H1 (cell line): ENCODE data around the gene PRKN. TPM values are rescaled to one million over a fixed set of nuclear protein-coding genes. Genes with fewer than 3 reads are reported as not detected.

Experiments used
- CTCF ChIA-PET: fragments of 300-600 bp; sonication (Branson Sonifier 250); formaldehyde crosslinking; loops from one replicate; lab custom pipeline; 2021; ENCODE audit not compliant: partially characterized antibody; lab: Charles Lee
- POLR2A ChIA-PET: fragments of 300-600 bp; sonication (Branson Sonifier 250); formaldehyde crosslinking; loops from one replicate; lab custom pipeline; 2021; ENCODE audit warnings: inconsistent platforms; ENCODE audit not compliant: partially characterized antibody; lab: Charles Lee
- DNase-seq, 2 experiments: peaks; one replicate each; pipeline versions ENCODE4 v3.0.0 to v3.0.0-alpha.2; 2010 to 2022; ENCODE audit warnings: low spot score in 2 of 2, low read depth in 1 of 2, mixed read lengths in 1 of 2
- FAIRE-seq: peaks from 2 replicates; lab custom pipeline; 2011; peaks lifted over from hg19 to GRCh38; lab: Jason Lieb, UNC
- H2AFZ ChIP-seq: 2 replicates; pipeline ENCODE4 v1.8.1; 2012; ENCODE audit warnings: low read length, inconsistent platforms
- H2AK5ac ChIP-seq: 2 replicates; pipeline ENCODE4 v1.6.1; 2013; ENCODE audit warnings: low read depth, low read length
- H2BK120ac ChIP-seq: replicated peaks from 2 replicates; pipeline ENCODE3; 2013; ENCODE audit warnings: low read depth, low read length, inconsistent platforms
- H2BK12ac ChIP-seq: 2 replicates; pipeline ENCODE4 v1.6.1; 2013; ENCODE audit warnings: low read depth, low read length
- H2BK15ac ChIP-seq: 2 replicates; pipeline ENCODE4 v1.6.1; 2013; ENCODE audit warnings: low read length
- H2BK20ac ChIP-seq: 2 replicates; pipeline ENCODE4 v1.6.1; 2013; ENCODE audit warnings: low read length
- H2BK5ac ChIP-seq: 2 replicates; pipeline ENCODE4 v1.6.1; 2013; ENCODE audit warnings: low read depth, low read length
- H3K14ac ChIP-seq: 2 replicates; pipeline ENCODE4 v1.6.1; 2013; ENCODE audit warnings: inconsistent platforms; ENCODE audit not compliant: insufficient read length
- H3K18ac ChIP-seq: 2 replicates; pipeline ENCODE4 v1.6.1; 2013; ENCODE audit warnings: low read length; ENCODE audit errors: extremely low read depth
- H3K23ac ChIP-seq: 2 replicates; pipeline ENCODE4 v1.6.1; 2013; ENCODE audit warnings: inconsistent platforms; ENCODE audit not compliant: insufficient read length
- H3K23me2 ChIP-seq: 2 replicates; pipeline ENCODE4 v1.6.1; 2013; ENCODE audit warnings: low read depth, low read length
- H3K27ac ChIP-seq: 2 replicates; pipeline ENCODE4 v1.6.1; 2011; ENCODE audit warnings: low read depth, low read length, inconsistent platforms
- H3K27me3 ChIP-seq, 4 experiments: replicated peaks in 1 of 4; 1 replicate in 1 of 4; 2 replicates in 3 of 4; pipeline versions ENCODE4 v1.6.1 to v1.8.1; 2011 to 2013; ENCODE audit warnings: low read length in 3 of 4, mild to moderate bottlenecking in 3 of 4, inconsistent platforms in 2 of 4, mixed read lengths in 2 of 4, moderate library complexity in 1 of 4; ENCODE audit not compliant: control insufficient read depth in 3 of 4, insufficient read depth in 3 of 4; ENCODE audit errors: extremely low read depth in 1 of 4
- H3K36me3 ChIP-seq, 4 experiments: 2 replicates each; pipeline versions ENCODE4 v1.6.1 to v1.8.1; 2011 to 2013; ENCODE audit warnings: mild to moderate bottlenecking in 4 of 4, low read length in 3 of 4, moderate library complexity in 2 of 4, control low read depth in 1 of 4, inconsistent platforms in 1 of 4; ENCODE audit not compliant: insufficient read depth in 4 of 4, control insufficient read depth in 2 of 4
- H3K4ac ChIP-seq: replicated peaks from 2 replicates; pipeline ENCODE3; 2013; ENCODE audit warnings: low read length, low read depth, mixed read lengths, inconsistent platforms; ENCODE audit not compliant: insufficient read length
- H3K4me1 ChIP-seq, 4 experiments: replicated peaks in 1 of 4; 1 replicate in 1 of 4; 2 replicates in 3 of 4; pipeline versions ENCODE4 v1.6.1 to v1.8.1; 2011 to 2013; ENCODE audit warnings: low read length in 3 of 4, inconsistent platforms in 2 of 4, mixed read lengths in 1 of 4; ENCODE audit not compliant: insufficient read depth in 4 of 4, control insufficient read depth in 3 of 4
- H3K4me2 ChIP-seq, 2 experiments: 2 replicates each; pipeline versions ENCODE4 v1.6.1 to v1.8.1; 2011 to 2013; ENCODE audit warnings: low read depth in 2 of 2, low read length in 2 of 2, control low read depth in 1 of 2, inconsistent platforms in 1 of 2, mild to moderate bottlenecking in 1 of 2; ENCODE audit not compliant: insufficient read depth in 1 of 2
- H3K4me3 ChIP-seq, 4 experiments: fragments of 200-600, 300-600 bp in 1 of 4; sonication (generic), shearing (Covaris generic), sonication (Bioruptor Twin) in 1 of 4; 2 replicates each; pipeline versions ENCODE4 v1.5.1 to v1.8.1; 2011 to 2016; ENCODE audit warnings: low read length in 4 of 4, low read depth in 3 of 4, control low read depth in 2 of 4, inconsistent platforms in 2 of 4, mild to moderate bottlenecking in 2 of 4, mixed read lengths in 1 of 4, moderate library complexity in 1 of 4; ENCODE audit not compliant: insufficient read depth in 2 of 4; ENCODE audit errors: extremely low read depth in 1 of 4
- H3K56ac ChIP-seq: replicated peaks from 2 replicates; pipeline ENCODE3; 2013; ENCODE audit warnings: low read depth, mild to moderate bottlenecking, mixed read lengths, low read length, inconsistent platforms; ENCODE audit not compliant: insufficient read length
- H3K79me1 ChIP-seq: 2 replicates; pipeline ENCODE4 v1.6.1; 2013; ENCODE audit warnings: low read depth, low read length, control low read depth
- H3K79me2 ChIP-seq, 2 experiments: 2 replicates each; pipeline versions ENCODE4 v1.6.1 to v1.8.1; 2012 to 2013; ENCODE audit warnings: low read length in 2 of 2, mild to moderate bottlenecking in 2 of 2, inconsistent platforms in 1 of 2; ENCODE audit not compliant: insufficient read depth in 2 of 2, control insufficient read depth in 1 of 2
- H3K9ac ChIP-seq, 4 experiments: replicated peaks in 1 of 4; 1 replicate in 1 of 4; 2 replicates in 3 of 4; pipeline versions ENCODE4 v1.6.1 to v1.8.1; 2011 to 2013; ENCODE audit warnings: low read depth in 3 of 4, low read length in 3 of 4, control low read depth in 2 of 4, mild to moderate bottlenecking in 2 of 4, moderate library complexity in 2 of 4, inconsistent platforms in 1 of 4; ENCODE audit errors: extremely low read depth in 1 of 4
- H3K9me3 ChIP-seq, 2 experiments: 2 replicates each; pipeline versions ENCODE4 v1.6.1 to v1.8.1; 2012 to 2013; ENCODE audit warnings: mild to moderate bottlenecking in 2 of 2, moderate library complexity in 2 of 2, control low read depth in 1 of 2, inconsistent platforms in 1 of 2, low read depth in 1 of 2, low read length in 1 of 2, mixed read lengths in 1 of 2; ENCODE audit not compliant: insufficient read depth in 2 of 2
- H4K20me1 ChIP-seq, 2 experiments: replicated peaks in 1 of 2; 2 replicates each; pipeline versions ENCODE3 to v1.8.1; 2011 to 2013; ENCODE audit warnings: inconsistent platforms in 2 of 2, low read length in 2 of 2, mild to moderate bottlenecking in 1 of 2; ENCODE audit not compliant: insufficient read depth in 2 of 2, control insufficient read depth in 1 of 2
- H4K5ac ChIP-seq: 2 replicates; pipeline ENCODE4 v1.6.1; 2013; ENCODE audit warnings: low read length, low read depth, mixed read lengths, inconsistent platforms; ENCODE audit not compliant: insufficient read length
- H4K8ac ChIP-seq: 2 replicates; pipeline ENCODE4 v1.8.0; 2013; ENCODE audit warnings: mild to moderate bottlenecking, moderate library complexity, low read length, inconsistent platforms; ENCODE audit not compliant: insufficient read depth; ENCODE audit errors: extremely low read depth
- H4K91ac ChIP-seq: replicated peaks from 2 replicates; pipeline ENCODE3; 2013; ENCODE audit warnings: low read length, mixed read lengths, inconsistent platforms; ENCODE audit not compliant: insufficient read length
- BCL11A ChIP-seq, 2 experiments: IDR thresholded peaks; one replicate each; pipeline ENCODE4 v1.6.1; 2011; ENCODE audit warnings: low read depth in 2 of 2, low read length in 2 of 2, mild to moderate bottlenecking in 2 of 2
- MAX ChIP-seq: IDR thresholded peaks from 2 replicates; pipeline ENCODE4 v1.6.1; 2012; ENCODE audit warnings: inconsistent platforms
- RAD21 ChIP-seq, 2 experiments: IDR thresholded peaks in 1 of 2; conservative IDR thresholded peaks in 1 of 2; 2 replicates each; pipeline ENCODE4 v1.6.1; 2011; ENCODE audit warnings: low read depth in 2 of 2, low read length in 2 of 2, improper control_type of control experiment in 1 of 2, inconsistent platforms in 1 of 2, mild to moderate bottlenecking in 1 of 2, moderate library complexity in 1 of 2
- WGBS, 2 experiments: shearing (Covaris generic) in 1 of 2; methylation state at CpG; one replicate each; pipeline versions ENCODE4 v1.1.6 to v1.1.7; 2013 to 2015; ENCODE audit warnings: low lambda C conversion rate in 2 of 2, mixed read lengths in 2 of 2, inconsistent platforms in 1 of 2, low coverage in 1 of 2, missing lambda C conversion rate in 1 of 2; ENCODE audit not compliant: insufficient replicate concordance in 2 of 2, insufficient coverage in 1 of 2, insufficient read length in 1 of 2; ENCODE audit errors: extremely low coverage in 1 of 2, missing lambda C conversion rate in 1 of 2; 5-methylcytosine and 5-hydroxymethylcytosine counted together
- polyA plus RNA-seq, 7 experiments: library from polyadenylated mRNA; depleted of rRNA in 3 of 7; stranded (reverse) in 5 of 7; unstranded in 2 of 7; fragments of >200 nt in 5 of 7; fragments of 200-250 nt in 2 of 7; gene quantifications; 1 replicate in 5 of 7; 2 replicates in 1 of 7; 4 replicates in 1 of 7; pipeline versions ENCODE4 v1.2.1 to v1.2.3, GENCODE V29; 2011 to 2013; ENCODE audit warnings: missing spikeins in 2 of 7, mixed read lengths in 2 of 7
- total RNA-seq: library from RNA; stranded (reverse); fragmentation: NEBNext Ultra II Directional; extraction: Animal tissue kit (Norgen Biotek cat#: 25700); gene quantifications from 2 replicates; pipeline ENCODE4 v1.2.1, GENCODE V29; 2021

Gene PRKN
- total and polyA plus RNA-seq, 2 of the 8 experiments (the other 6 are each of a cell fraction or from before 2014, with no cell fraction given) = 0.13 to 0.29 TPM

GRCh38 chr6:161444464-161444863 lies 1283.1 kb downstream of the PRKN start:
- 0 out of 2 replicates have a peak overlapping the region, but pooled peaks have one; percentile 0 for H3K18ac ChIP-seq
- no peak overlapping the region for H2BK12ac ChIP-seq
- H3K27ac ChIP-seq = no peak overlapping the region
- peak overlapping the region; percentile 42 to 51; a peak in 3 of 4 replicates for H3K4me2 ChIP-seq
- H3K9ac ChIP-seq = no peak overlapping the region
- no peak overlapping the region for H3K56ac ChIP-seq
- DNase-seq (peak in 1 of 2 experiments; percentile 54), FAIRE-seq (peak; percentile 19)
- H4K8ac ChIP-seq = no peak overlapping the region
- peaks cover 0 to 4% (median under 1%) of the 10 kb centered on the region in 4 experiments; a peak in 1 of 7 replicates for H3K27me3 ChIP-seq
- no peaks in the 10 kb centered on the region for H3K79me2 ChIP-seq
- H2BK5ac ChIP-seq = no peak overlapping the region
- no peaks in the 10 kb centered on the region for H4K20me1 ChIP-seq
- no peaks in the 10 kb centered on the region for H3K23me2 ChIP-seq
- no peak overlapping the region for H3K4ac ChIP-seq
- H4K5ac ChIP-seq = no peak overlapping the region
- 58% methylated on average over 15 of the region's 15 CpGs; no CpG with 5 or more reads in 1 of the 2 experiments for WGBS, 2 experiments
- no peak overlapping the region for H2BK15ac ChIP-seq
- H2BK120ac ChIP-seq = no peak overlapping the region
- H3K14ac ChIP-seq = no peak overlapping the region
- peaks cover 2 to 9% (median 6%) of the 10 kb centered on the region in 4 experiments; a peak in 5 of 7 replicates for H3K4me1 ChIP-seq
- H2BK20ac ChIP-seq = 0 out of 2 replicates have a peak overlapping the region, but pooled peaks have one; percentile 86
- H3K36me3 ChIP-seq = no peaks in the 10 kb centered on the region
- POLR2A ChIA-PET = no interaction called here
- TF ChIP-seq MAX (0 out of 2 replicates have a peak, but pooled peaks have one; percentile 38), RAD21 (IDR thresholded peaks at IDR 0.05 in 1 of 2, conservative IDR thresholded peaks at IDR 0.05 in 1 of 2; ENCODE audit: low read depth in 2 of 2, low read length in 2 of 2) (peak in 1 of 2 experiments; percentile 19; a peak in 1 of 4 replicates), BCL11A (IDR thresholded peaks at IDR 0.05; ENCODE audit: low read depth in 2 of 2, low read length in 2 of 2) (no peak)
- no peak overlapping the region for H3K23ac ChIP-seq
- no peaks in the 10 kb centered on the region for H3K79me1 ChIP-seq
- H3K9me3 ChIP-seq = no peaks in the 10 kb centered on the region
- H4K91ac ChIP-seq = no peak overlapping the region
- peak overlapping the region; percentile 9; the same call in 1 of the 2 replicates for H2AFZ ChIP-seq
- H3K4me3 ChIP-seq = no peak overlapping the region; a peak in 1 of 8 replicates
- CTCF ChIA-PET = interaction anchor here (1.0 to 4.3 kb wide), 8 partner anchors 12 to 251 kb away, joined by 3 to 12 read pairs (median 4); no protein-coding TSS in a partner anchor
- no peak overlapping the region for H2AK5ac ChIP-seq
